Osteocyte (in vitro differentiated cells): ENCODE measurements around the gene PTHLH. TPM values are rescaled to one million over a fixed set of nuclear protein-coding genes. Genes with fewer than 3 reads are reported as not detected.

Source experiments
- DNase-seq: peaks from one replicate; pipeline ENCODE4 v3.0.0; 2021; ENCODE audit warnings: mixed read lengths; ENCODE audit not compliant: unreplicated experiment; ENCODE audit errors: extremely low spot score
- H3K27ac Mint-ChIP-seq: one replicate; pipeline ENCODE4 v1.8.0; 2021; ENCODE audit warnings: mild to moderate bottlenecking, mixed read lengths; ENCODE audit not compliant: unreplicated experiment
- H3K27me3 Mint-ChIP-seq: one replicate; pipeline ENCODE4 v1.8.0; 2021; ENCODE audit warnings: mixed read lengths; ENCODE audit not compliant: unreplicated experiment
- H3K36me3 Mint-ChIP-seq: one replicate; pipeline ENCODE4 v1.8.0; 2021; ENCODE audit warnings: mixed read lengths; ENCODE audit not compliant: unreplicated experiment
- H3K4me1 Mint-ChIP-seq: one replicate; pipeline ENCODE4 v1.8.0; 2021; ENCODE audit warnings: mixed read lengths; ENCODE audit not compliant: unreplicated experiment
- H3K4me3 Mint-ChIP-seq: one replicate; pipeline ENCODE4 v1.8.0; 2021; ENCODE audit warnings: mild to moderate bottlenecking, moderate library complexity, mixed read lengths; ENCODE audit not compliant: unreplicated experiment
- H3K9me3 Mint-ChIP-seq: one replicate; pipeline ENCODE4 v1.8.0; 2021; ENCODE audit warnings: mixed read lengths; ENCODE audit not compliant: unreplicated experiment
- total RNA-seq: library from RNA; stranded (reverse); gene quantifications from 2 replicates; pipeline ENCODE4 v1.2.1, GENCODE V29; 2021
- TF ChIP-seq, protein P1 (sequence below): fragments of 200-600 bp; sonication (generic); IDR thresholded peaks from 2 replicates; pipeline ENCODE4 v1.5.0; 2021; ENCODE audit warnings: antibody characterized with exemption, mild to moderate bottlenecking, moderate library complexity

Gene PTHLH
- total RNA-seq, 1 donor from 2014 or later = 0.46 TPM

DNA sequence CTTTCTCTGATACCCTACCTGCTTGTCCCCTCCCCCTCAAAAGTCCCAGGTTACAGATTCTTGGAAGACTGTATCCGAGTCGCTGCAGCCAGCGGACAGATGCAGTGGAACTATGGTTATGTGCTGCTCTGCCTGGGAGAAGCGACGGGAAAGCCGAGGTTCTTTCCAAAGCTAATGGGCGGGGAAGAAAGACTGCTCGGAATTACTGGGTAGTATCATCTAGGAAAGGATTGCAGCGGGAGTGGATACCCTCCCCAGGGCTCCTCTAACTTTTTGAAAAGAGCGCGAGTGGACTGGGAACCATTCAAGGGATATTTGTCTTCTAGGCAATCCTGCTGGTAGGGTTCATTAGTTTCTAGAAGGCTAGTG is 1.4 kb downstream of the PTHLH start:
- Mint-ChIP-seq H3K36me3 (no peaks in the 10 kb centered on the region), H3K27me3 (peaks cover 43% of the 10 kb centered on the region), H3K9me3 (no peaks in the 10 kb centered on the region), H3K4me3 (peak overlapping the region; percentile 71), H3K27ac (peak overlapping the region; percentile 52), H3K4me1 (peaks cover 47% of the 10 kb centered on the region)
- no peak for DNase-seq
- TF ChIP-seq, protein P1, sequence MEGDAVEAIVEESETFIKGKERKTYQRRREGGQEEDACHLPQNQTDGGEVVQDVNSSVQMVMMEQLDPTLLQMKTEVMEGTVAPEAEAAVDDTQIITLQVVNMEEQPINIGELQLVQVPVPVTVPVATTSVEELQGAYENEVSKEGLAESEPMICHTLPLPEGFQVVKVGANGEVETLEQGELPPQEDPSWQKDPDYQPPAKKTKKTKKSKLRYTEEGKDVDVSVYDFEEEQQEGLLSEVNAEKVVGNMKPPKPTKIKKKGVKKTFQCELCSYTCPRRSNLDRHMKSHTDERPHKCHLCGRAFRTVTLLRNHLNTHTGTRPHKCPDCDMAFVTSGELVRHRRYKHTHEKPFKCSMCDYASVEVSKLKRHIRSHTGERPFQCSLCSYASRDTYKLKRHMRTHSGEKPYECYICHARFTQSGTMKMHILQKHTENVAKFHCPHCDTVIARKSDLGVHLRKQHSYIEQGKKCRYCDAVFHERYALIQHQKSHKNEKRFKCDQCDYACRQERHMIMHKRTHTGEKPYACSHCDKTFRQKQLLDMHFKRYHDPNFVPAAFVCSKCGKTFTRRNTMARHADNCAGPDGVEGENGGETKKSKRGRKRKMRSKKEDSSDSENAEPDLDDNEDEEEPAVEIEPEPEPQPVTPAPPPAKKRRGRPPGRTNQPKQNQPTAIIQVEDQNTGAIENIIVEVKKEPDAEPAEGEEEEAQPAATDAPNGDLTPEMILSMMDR = no peak

DNA sequence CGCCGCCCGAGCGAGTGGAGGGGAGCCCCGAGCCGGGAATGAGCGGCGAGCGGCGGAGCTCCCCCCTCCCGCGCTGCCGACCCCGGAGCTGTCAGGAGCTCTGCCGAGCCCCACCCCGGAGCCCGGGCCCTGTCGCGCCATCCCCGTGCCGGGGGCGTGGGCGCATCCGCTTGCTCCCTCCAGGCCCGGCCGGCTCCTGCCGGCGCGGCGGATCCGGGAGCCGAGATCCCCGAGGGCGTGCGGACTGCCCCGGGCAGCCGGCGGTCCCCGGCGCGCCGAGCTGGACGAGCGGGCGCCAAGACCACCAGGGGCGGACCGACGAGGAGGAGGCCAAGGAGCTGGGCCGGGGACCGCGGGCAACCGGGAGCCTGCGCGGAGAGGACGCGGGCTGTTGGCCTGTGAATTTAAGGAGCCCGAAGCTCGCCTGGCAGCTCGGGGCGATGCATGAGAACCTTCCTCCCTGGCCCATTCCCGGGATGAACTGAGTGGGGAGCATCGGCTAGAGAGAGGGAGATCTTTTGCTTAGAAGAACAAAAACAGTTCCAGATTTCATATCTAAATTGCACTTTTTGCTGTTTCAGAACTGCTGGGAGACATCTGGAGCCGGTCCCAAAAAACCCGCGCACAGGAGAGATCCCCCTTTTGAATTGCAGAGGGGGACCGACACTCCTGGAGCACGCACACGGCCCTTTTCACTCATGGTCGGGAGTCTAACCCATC is 2.0 kb downstream of the PTHLH start:
- H3K9me3 Mint-ChIP-seq = no peaks in the 10 kb centered on the region
- H3K27ac Mint-ChIP-seq = peak overlapping the region; percentile 52
- DNase-seq = no peak
- peaks cover 47% of the 10 kb centered on the region for H3K4me1 Mint-ChIP-seq
- peak overlapping the region; percentile 71 for H3K4me3 Mint-ChIP-seq
- TF ChIP-seq, protein P1 = no peak
- peaks cover 37% of the 10 kb centered on the region for H3K27me3 Mint-ChIP-seq
- no peaks in the 10 kb centered on the region for H3K36me3 Mint-ChIP-seq

DNA sequence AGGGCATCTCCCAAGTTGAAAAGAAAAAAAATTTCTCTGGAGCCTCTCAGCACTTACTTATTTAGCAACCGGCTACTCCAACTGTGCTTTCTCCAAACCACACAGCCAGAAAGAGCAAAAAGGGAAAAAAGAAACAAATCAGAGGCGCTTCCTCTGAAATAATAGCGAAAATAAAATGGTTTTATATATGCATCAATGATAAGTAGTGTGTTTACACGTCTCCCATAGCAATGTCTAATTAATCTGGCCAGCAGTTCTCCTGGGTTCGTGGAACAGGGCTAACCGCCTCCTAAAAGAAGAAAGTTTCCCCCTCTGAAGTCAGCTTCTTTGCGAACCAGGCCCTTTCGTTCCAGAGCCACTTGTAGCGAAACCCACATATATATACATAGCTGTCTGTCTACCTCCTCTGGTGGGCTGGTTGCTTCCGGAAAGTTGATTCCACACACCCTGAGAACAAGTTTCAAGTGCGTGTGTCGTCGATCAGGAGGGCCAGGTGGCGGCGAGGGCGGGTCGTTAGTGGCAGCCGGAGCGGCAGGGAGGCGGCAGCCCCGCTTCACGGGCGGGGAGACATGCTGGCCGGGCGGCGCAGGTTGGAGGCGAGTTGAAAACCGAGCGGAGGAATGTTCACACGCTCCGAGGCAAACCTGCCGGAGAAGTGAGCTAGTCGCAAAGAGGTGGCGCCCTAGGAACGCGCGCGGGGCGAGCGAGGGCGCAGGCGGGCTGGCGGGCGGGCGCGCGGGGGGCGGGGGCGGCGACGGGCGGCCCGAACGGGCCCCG is 2.7 kb downstream of the PTHLH start:
- Mint-ChIP-seq H3K36me3 (no peaks in the 10 kb centered on the region), H3K27me3 (peaks cover 32% of the 10 kb centered on the region), H3K4me1 (peaks cover 40% of the 10 kb centered on the region), H3K9me3 (no peaks in the 10 kb centered on the region), H3K27ac (peak overlapping the region; percentile 67), H3K4me3 (peak overlapping the region; percentile 80)
- DNase-seq = peak; percentile 85
- TF ChIP-seq, protein P1 = peak; percentile 2

DNA sequence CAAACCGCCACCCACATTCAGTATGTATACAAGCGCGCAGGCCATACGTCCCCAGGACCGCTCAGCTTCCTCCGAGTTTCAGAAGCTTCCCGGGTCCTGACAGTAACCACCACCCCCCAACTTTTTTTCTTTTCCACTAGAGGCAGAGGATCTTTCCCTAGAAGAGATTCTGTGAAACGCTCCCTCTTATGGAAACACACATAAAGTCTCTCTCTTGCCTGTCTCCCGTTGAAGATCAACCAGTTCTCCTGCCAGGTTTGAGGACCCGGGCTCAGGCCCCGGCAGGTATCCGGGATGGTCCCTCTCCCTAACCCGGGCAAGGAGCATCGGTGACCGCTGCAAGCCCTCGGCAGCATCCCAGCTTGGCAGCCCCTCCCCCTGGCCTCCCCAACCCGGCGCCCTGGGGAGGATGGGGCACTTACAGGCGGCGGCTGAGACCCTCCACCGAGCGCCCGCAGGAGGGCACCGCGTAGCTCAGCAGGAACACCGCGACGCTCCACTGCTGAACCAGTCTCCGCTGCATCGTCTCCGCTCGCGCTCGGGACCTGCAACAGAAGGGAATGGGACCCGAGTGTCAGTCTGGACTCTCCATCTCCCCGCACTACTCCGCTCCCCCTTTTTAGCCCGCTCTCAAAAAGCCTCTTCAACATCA is 3.4 kb downstream of the PTHLH start:
- Mint-ChIP-seq H3K36me3 (no peaks in the 10 kb centered on the region), H3K4me1 (peaks cover 42% of the 10 kb centered on the region), H3K4me3 (peak overlapping the region; percentile 80), H3K27ac (peak overlapping the region; percentile 67), H3K27me3 (peaks cover 27% of the 10 kb centered on the region), H3K9me3 (no peaks in the 10 kb centered on the region)
- DNase-seq = no peak
- TF ChIP-seq, protein P1 = peak; percentile 22
